HEK293T (cell line): ENCODE results near the gene WASF2.

Experiments used
- CTCF ChIA-PET: fragments of 350-600 bp; formaldehyde crosslinking; extraction: SDS; loops from one replicate; lab custom pipeline; 2021; ENCODE audit warnings: antibody characterized with exemption, inconsistent platforms; lab: Yijun Ruan, JAX
- POLR2A ChIA-PET: fragments of 350-600 bp; formaldehyde crosslinking; extraction: SDS; loops from one replicate; lab custom pipeline; 2020; ENCODE audit warnings: antibody characterized with exemption, inconsistent platforms; lab: Yijun Ruan, JAX
- DNase-seq: peaks from one replicate; pipeline ENCODE4 v3.0.0; 2012; ENCODE audit warnings: mixed read lengths; ENCODE audit errors: extremely low spot score
- ARNT ChIP-seq: fragments of 450-650 bp; IDR thresholded peaks from 2 replicates; pipeline ENCODE4 v1.6.1; 2017; ENCODE audit warnings: mild to moderate bottlenecking
- BHLHE40 ChIP-seq: fragments of 450-650 bp; IDR thresholded peaks from 2 replicates; pipeline ENCODE4 v1.6.1; 2016; ENCODE audit warnings: mild to moderate bottlenecking, moderate library complexity, borderline replicate concordance
- CTBP1 ChIP-seq: fragments of 450-650 bp; IDR thresholded peaks from 2 replicates; pipeline ENCODE4 v1.6.1; 2016; ENCODE audit warnings: borderline replicate concordance
- ELF4 ChIP-seq: fragments of 450-650 bp; IDR thresholded peaks from 2 replicates; pipeline ENCODE4 v1.6.1; 2017; ENCODE audit warnings: antibody characterized with exemption
- FOXA1 ChIP-seq: fragments of 450-650 bp; IDR thresholded peaks from 2 replicates; pipeline ENCODE4 v1.6.1; 2016; ENCODE audit warnings: mild to moderate bottlenecking
- FOXK2 ChIP-seq: fragments of 450-650 bp; IDR thresholded peaks from 2 replicates; pipeline ENCODE4 v1.6.1; 2016; ENCODE audit warnings: mild to moderate bottlenecking
- FOXM1 ChIP-seq: fragments of 450-650 bp; IDR thresholded peaks from 2 replicates; pipeline ENCODE4 v1.6.1; 2017; ENCODE audit warnings: mild to moderate bottlenecking, borderline replicate concordance
- HDGF ChIP-seq: fragments of 450-650 bp; IDR thresholded peaks from 2 replicates; pipeline ENCODE4 v1.6.1; 2017; ENCODE audit warnings: antibody characterized with exemption, borderline replicate concordance
- L3MBTL2 ChIP-seq: fragments of 450-650 bp; conservative IDR thresholded peaks from 2 replicates; pipeline ENCODE4 v1.6.1; 2016; ENCODE audit warnings: mild to moderate bottlenecking
- LEF1 ChIP-seq: fragments of 450-650 bp; IDR thresholded peaks from 2 replicates; pipeline ENCODE4 v1.6.1; 2017; ENCODE audit warnings: mild to moderate bottlenecking, borderline replicate concordance
- NFRKB ChIP-seq: fragments of 450-650 bp; IDR thresholded peaks from 2 replicates; pipeline ENCODE4 v1.6.1; 2016; ENCODE audit warnings: mild to moderate bottlenecking, moderate library complexity
- SP1 ChIP-seq: fragments of 450-650 bp; IDR thresholded peaks from 2 replicates; pipeline ENCODE4 v1.6.1; 2017
- SUZ12 ChIP-seq: fragments of 450-650 bp; IDR thresholded peaks from 2 replicates; pipeline ENCODE4 v1.6.1; 2016; ENCODE audit warnings: mild to moderate bottlenecking
- TARDBP ChIP-seq: fragments of 450-650 bp; IDR thresholded peaks from 2 replicates; pipeline ENCODE4 v1.6.1; 2016
- ZNF384 ChIP-seq: fragments of 450-650 bp; IDR thresholded peaks from 2 replicates; pipeline ENCODE4 v1.6.1; 2016
- TF ChIP-seq, protein P1 (sequence below): fragments of 450-650 bp; IDR thresholded peaks from 2 replicates; pipeline ENCODE4 v1.6.1; 2016

The WASF2 gene

DNA sequence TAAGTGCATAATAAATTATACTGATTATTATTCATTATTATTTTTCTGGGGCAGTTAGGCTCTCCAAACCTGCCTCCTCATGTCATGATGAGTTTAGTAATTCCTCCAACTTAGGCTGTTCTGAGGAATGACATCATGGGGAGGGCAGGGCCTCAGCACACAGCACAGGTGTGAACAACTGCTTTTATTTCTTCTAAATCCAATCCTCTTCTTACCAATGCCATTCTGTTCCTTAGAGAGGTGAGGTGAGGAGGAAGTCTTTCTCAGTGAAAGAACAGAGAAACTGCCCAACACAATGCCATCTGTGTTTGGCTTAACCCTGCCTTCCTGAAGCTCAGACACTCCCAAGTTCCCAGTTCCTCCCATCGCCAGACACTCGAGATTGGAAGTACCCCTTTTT lies 45.4 kb upstream of the WASF2 start:
- ChIA-PET POLR2A (no interaction called here), CTCF (interaction anchor here (0.7 kb wide), 1 partner anchor 1147 kb away, joined by 3 read pairs; no protein-coding TSS in a partner anchor)
- TF ChIP-seq HDGF (no peak), FOXM1 (no peak), FOXK2 (no peak), LEF1 (no peak), BHLHE40 (no peak)
- TF ChIP-seq, protein P1, sequence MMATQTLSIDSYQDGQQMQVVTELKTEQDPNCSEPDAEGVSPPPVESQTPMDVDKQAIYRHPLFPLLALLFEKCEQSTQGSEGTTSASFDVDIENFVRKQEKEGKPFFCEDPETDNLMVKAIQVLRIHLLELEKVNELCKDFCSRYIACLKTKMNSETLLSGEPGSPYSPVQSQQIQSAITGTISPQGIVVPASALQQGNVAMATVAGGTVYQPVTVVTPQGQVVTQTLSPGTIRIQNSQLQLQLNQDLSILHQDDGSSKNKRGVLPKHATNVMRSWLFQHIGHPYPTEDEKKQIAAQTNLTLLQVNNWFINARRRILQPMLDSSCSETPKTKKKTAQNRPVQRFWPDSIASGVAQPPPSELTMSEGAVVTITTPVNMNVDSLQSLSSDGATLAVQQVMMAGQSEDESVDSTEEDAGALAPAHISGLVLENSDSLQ: no peak
- no peak for DNase-seq

DNA sequence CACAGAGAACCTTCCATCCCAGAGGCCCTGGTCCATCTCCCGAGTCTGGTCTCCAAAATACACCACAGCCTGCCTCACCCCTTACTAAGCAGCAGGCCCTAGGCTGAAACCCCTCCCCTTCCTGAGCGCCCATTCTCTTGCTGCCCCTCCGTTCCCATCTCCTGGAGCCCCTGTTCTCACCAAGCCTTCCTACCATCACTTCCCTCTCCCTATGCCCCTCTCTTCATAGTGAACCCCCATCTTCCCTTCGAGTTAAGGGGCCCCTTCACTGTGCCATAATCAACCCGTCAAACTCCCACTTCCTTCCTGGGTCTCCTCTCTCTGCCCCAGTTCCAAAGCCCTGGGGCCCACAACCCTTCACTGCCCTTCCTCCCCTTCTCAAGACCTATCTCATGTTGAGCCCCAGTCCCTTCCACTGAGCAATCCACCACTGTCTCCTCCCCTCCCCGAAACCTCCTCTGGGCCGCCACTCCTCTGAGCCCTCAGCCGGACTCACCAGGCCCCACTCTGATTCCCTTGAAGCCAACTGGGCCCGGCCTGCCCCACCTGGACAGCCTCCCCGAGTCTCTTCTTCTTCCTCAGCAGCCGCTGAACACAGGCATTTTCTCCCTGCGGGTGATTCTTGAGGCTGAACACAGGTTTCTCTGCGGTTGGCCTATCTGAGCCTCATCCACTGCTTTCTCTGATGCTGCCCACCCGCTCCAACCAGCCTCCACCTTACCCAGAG lies 42.2 kb upstream of the WASF2 start:
- TF ChIP-seq SUZ12 (no peak), ZNF384 (no peak), FOXM1 (no peak), HDGF (no peak), LEF1 (no peak), BHLHE40 (no peak), SP1 (no peak), ARNT (no peak), L3MBTL2 (no peak), TARDBP (no peak), FOXK2 (no peak), NFRKB (no peak), CTBP1 (no peak), ELF4 (no peak), FOXA1 (no peak)
- TF ChIP-seq, protein P1: no peak
- POLR2A ChIA-PET: no interaction called here
- CTCF ChIA-PET: no interaction called here
- DNase-seq: no peak

DNA sequence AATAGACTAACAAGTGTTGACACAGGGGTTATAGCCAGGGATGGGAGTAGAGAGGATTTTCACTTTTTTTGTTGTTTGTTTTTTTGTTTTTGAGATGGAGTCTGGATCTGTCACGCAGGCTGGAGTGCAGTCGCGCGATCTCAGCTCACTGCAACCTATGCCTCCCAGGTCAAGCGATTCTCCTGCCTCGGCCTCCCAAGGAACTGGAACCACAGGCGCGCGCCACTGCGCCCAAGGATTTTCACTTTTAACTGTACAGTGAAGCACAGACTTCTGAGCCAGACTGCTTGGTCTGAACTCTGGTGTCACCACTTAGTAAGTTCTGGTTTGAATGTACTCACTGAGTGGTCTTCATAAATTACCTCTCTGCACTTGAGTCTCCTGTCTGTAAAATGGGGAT lies 40.2 kb upstream of the WASF2 start:
- no peak for DNase-seq
- ChIA-PET CTCF (no interaction called here), POLR2A (interaction anchor here (0.9 kb wide), 1 partner anchor 40 kb away, joined by 4 read pairs; the partner anchor contains the start of gene WASF2)
- no peak for TF ChIP-seq ZNF384
- no peak for TF ChIP-seq NFRKB
- no peak for TF ChIP-seq CTBP1
- TF ChIP-seq TARDBP: no peak
- TF ChIP-seq LEF1: no peak
- TF ChIP-seq SUZ12: no peak
- no peak for TF ChIP-seq L3MBTL2
- no peak for TF ChIP-seq BHLHE40
- no peak for TF ChIP-seq FOXM1
- TF ChIP-seq SP1: no peak
- TF ChIP-seq HDGF: no peak
- no peak for TF ChIP-seq FOXA1
- no peak for TF ChIP-seq FOXK2

DNA sequence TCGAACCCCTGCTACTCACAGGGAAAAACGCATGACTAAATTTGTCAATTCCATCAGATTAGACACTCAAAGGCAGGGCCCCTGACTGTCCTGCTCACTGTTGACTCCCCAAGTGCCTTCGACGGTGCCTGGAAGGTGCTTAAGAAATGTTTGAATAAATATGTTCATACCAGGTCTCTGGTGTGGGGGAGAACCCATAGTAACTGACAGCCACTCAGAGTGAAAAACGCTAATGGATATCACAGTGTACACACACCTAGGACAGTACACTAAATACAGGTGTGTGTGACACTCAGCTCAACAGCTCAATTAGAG lies 39.7 kb upstream of the WASF2 start:
- ChIA-PET CTCF (no interaction called here), POLR2A (no interaction called here)
- TF ChIP-seq NFRKB (no peak), ZNF384 (no peak), FOXA1 (no peak), SUZ12 (no peak), FOXM1 (no peak), HDGF (no peak)
- no peak for DNase-seq

DNA sequence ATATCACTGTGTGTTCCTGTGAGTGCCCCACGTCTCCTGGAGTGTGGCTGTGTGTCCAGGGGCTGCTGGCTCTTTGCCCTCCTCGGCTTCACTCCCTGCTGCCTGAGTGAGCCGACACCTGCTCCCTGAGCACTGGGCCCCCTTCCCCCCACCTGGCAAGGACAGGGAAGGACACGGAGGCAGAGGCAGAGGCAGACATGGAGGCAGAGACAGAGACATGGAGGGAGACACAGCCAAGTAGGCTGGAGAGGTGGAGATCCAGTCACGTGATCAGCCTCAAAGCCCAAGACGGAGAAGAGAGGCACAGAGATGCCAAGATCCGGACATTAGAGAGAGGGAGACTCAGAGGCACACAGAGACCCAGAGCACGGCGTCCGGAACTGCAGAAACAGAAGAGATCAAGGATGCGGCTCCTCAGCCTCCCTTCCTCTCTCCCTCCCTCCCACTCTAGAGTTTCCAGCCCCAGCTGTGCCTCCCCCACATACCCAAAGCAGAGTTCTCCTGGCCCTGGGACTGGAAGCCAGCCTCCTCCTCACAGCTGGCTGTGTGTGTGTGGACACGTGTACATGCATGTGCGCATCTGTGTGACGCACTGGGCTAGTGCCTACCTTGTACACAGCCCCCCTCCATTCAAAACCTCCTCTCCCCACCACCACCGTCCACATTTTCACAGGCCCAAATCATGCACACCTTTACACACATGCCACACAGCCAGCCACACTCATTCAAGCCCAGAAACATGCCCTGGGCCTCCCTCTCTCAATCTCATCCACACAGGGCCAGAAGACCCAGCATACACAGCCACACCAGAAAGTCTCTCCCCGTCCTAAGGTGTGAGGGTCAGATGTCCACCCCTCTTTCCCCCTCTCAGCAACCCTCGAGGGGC lies 39.1 kb upstream of the WASF2 start:
- TF ChIP-seq FOXK2: no peak
- TF ChIP-seq CTBP1: no peak
- no peak for TF ChIP-seq BHLHE40
- TF ChIP-seq FOXM1: no peak
- no peak for TF ChIP-seq SUZ12
- no peak for TF ChIP-seq L3MBTL2
- no peak for TF ChIP-seq ELF4
- TF ChIP-seq, protein P1: no peak
- no peak for TF ChIP-seq HDGF
- no peak for TF ChIP-seq LEF1
- TF ChIP-seq SP1: no peak
- no peak for TF ChIP-seq TARDBP
- no peak for TF ChIP-seq ARNT
- TF ChIP-seq ZNF384: no peak
- TF ChIP-seq FOXA1: no peak

More for the DNA sequence above, 39.1 kb upstream of the WASF2 start:
- ChIA-PET CTCF (no interaction called here), POLR2A (no interaction called here)
- no peak for DNase-seq
